HEK293 (cell line): ENCODE results near the gene ATP5PB.
A peak's percentile ranks its signal among the peaks of the same experiment; 100 is the strongest.

ENCODE experiments used
- CTCF ChIA-PET: fragments of 350-600 bp; formaldehyde crosslinking; extraction: SDS; loops from one replicate; lab custom pipeline; 2021; ENCODE audit warnings: antibody characterized with exemption; lab: Yijun Ruan, JAX
- POLR2A ChIA-PET: fragments of 300-600 bp; formaldehyde crosslinking; extraction: SDS; loops from one replicate; lab custom pipeline; 2020; ENCODE audit warnings: antibody characterized with exemption, inconsistent platforms; lab: Yijun Ruan, JAX
- H3K27ac ChIP-seq: fragments of 200-500 bp; sonication (Bioruptor generic); 2 replicates; pipeline ENCODE4 v1.5.1; 2014; ENCODE audit warnings: low read depth, low read length, control low read depth, inconsistent platforms; ENCODE audit errors: extremely low read depth
- H3K36me3 ChIP-seq, 2 experiments: fragments of 200-500 bp in 1 of 2; sonication (Bioruptor generic) in 1 of 2; 1 replicate in 1 of 2; 2 replicates in 1 of 2; pipeline ENCODE4 v1.5.1; 2014 to 2017; ENCODE audit warnings: inconsistent platforms in 2 of 2, low read length in 2 of 2; ENCODE audit not compliant: control insufficient read depth in 2 of 2, insufficient read depth in 1 of 2
- H3K4me1 ChIP-seq: fragments of 200-500 bp; sonication (Bioruptor generic); 2 replicates; pipeline ENCODE4 v1.5.1; 2014; ENCODE audit warnings: mild to moderate bottlenecking, low read length, inconsistent platforms; ENCODE audit not compliant: control insufficient read depth, insufficient read depth
- H3K4me3 ChIP-seq: 2 replicates; pipeline ENCODE4 v1.5.1; 2011; ENCODE audit warnings: low read depth, mild to moderate bottlenecking, control low read depth, low read length, moderate library complexity
- H3K9me3 ChIP-seq: fragments of 200-500 bp; sonication (Bioruptor generic); 2 replicates; pipeline ENCODE4 v1.5.1; 2014; ENCODE audit warnings: low read depth, low read length, inconsistent platforms; ENCODE audit not compliant: control insufficient read depth, insufficient read depth
- BCL11B ChIP-seq: fragments of 450-650 bp; formaldehyde crosslinking; IDR thresholded peaks from 2 replicates; pipeline ENCODE4 v1.5.1; 2016; ENCODE audit warnings: low read depth, missing biosample characterization, missing genetic modification characterization
- GLIS1 ChIP-seq: fragments of 450-650 bp; formaldehyde crosslinking; IDR thresholded peaks from 2 replicates; pipeline ENCODE4 v1.5.1; 2016; ENCODE audit warnings: missing biosample characterization, missing genetic modification characterization
- GLIS2 ChIP-seq: fragments of 450-650 bp; formaldehyde crosslinking; IDR thresholded peaks from 2 replicates; pipeline ENCODE4 v1.5.1; 2016; ENCODE audit warnings: missing biosample characterization, missing genetic modification characterization
- KLF7 ChIP-seq: fragments of 450-650 bp; formaldehyde crosslinking; IDR thresholded peaks from 2 replicates; pipeline ENCODE4 v1.5.1; 2016; ENCODE audit warnings: missing biosample characterization, missing genetic modification characterization, borderline replicate concordance
- MEIS1 ChIP-seq: sonication (generic); formaldehyde crosslinking; IDR thresholded peaks from 2 replicates; pipeline ENCODE4 v1.8.1; 2022; ENCODE audit warnings: missing genetic modification reagents, mild to moderate bottlenecking, borderline replicate concordance
- OVOL3 ChIP-seq: fragments of 450-650 bp; formaldehyde crosslinking; IDR thresholded peaks from 2 replicates; pipeline ENCODE4 v1.5.1; 2016; ENCODE audit warnings: missing biosample characterization, missing genetic modification characterization
- REPIN1 ChIP-seq: fragments of 450-650 bp; formaldehyde crosslinking; IDR thresholded peaks from 2 replicates; pipeline ENCODE4 v1.5.1; 2017; ENCODE audit warnings: missing biosample characterization, missing genetic modification characterization, low read depth
- SP7 ChIP-seq: fragments of 450-650 bp; formaldehyde crosslinking; IDR thresholded peaks from 2 replicates; pipeline ENCODE4 v1.5.1; 2016; ENCODE audit warnings: missing biosample characterization, missing genetic modification characterization
- TCF7L2 ChIP-seq: IDR thresholded peaks from 2 replicates; pipeline ENCODE4 v1.6.1; 2011; ENCODE audit warnings: low read depth, mild to moderate bottlenecking, inconsistent platforms, low read length, moderate library complexity, borderline replicate concordance
- ZBTB48 ChIP-seq: fragments of 450-650 bp; formaldehyde crosslinking; IDR thresholded peaks from 2 replicates; pipeline ENCODE4 v1.5.1; 2016; ENCODE audit warnings: missing biosample characterization, missing genetic modification characterization
- ZEB2 ChIP-seq: fragments of 450-650 bp; formaldehyde crosslinking; IDR thresholded peaks from 2 replicates; pipeline ENCODE4 v1.5.1; 2016; ENCODE audit warnings: missing biosample characterization, missing genetic modification characterization
- ZNF121 ChIP-seq: fragments of 450-650 bp; formaldehyde crosslinking; IDR thresholded peaks from 2 replicates; pipeline ENCODE4 v1.5.1; 2016; ENCODE audit warnings: missing biosample characterization, missing genetic modification characterization
- ZNF16 ChIP-seq: fragments of 450-650 bp; formaldehyde crosslinking; IDR thresholded peaks from 2 replicates; pipeline ENCODE4 v1.5.1; 2016; ENCODE audit warnings: low read depth, missing biosample characterization, missing genetic modification characterization
- ZNF341 ChIP-seq: fragments of 450-650 bp; formaldehyde crosslinking; IDR thresholded peaks from 2 replicates; pipeline ENCODE4; 2016; ENCODE audit warnings: low read depth, missing biosample characterization, missing genetic modification characterization
- ZNF404 ChIP-seq: fragments of 450-650 bp; formaldehyde crosslinking; IDR thresholded peaks from 2 replicates; pipeline ENCODE4 v1.5.1; 2017; ENCODE audit warnings: missing biosample characterization, missing genetic modification characterization
- ZNF416 ChIP-seq: fragments of 450-650 bp; formaldehyde crosslinking; IDR thresholded peaks from 2 replicates; pipeline ENCODE4 v1.5.1; 2016; ENCODE audit warnings: missing biosample characterization, missing genetic modification characterization
- ZNF48 ChIP-seq: fragments of 450-650 bp; formaldehyde crosslinking; IDR thresholded peaks from 2 replicates; pipeline ENCODE4 v1.5.1; 2016; ENCODE audit warnings: missing biosample characterization, missing genetic modification characterization
- ZNF561 ChIP-seq: fragments of 450-650 bp; IDR thresholded peaks from 2 replicates; pipeline ENCODE4 v1.5.1; 2018; ENCODE audit warnings: missing biosample characterization, missing genetic modification characterization, borderline replicate concordance
- ZNF654 ChIP-seq: fragments of 450-650 bp; formaldehyde crosslinking; IDR thresholded peaks from 2 replicates; pipeline ENCODE4 v1.5.1; 2016; ENCODE audit warnings: low read depth, missing biosample characterization, missing genetic modification characterization
- ZNF660 ChIP-seq: fragments of 450-650 bp; IDR thresholded peaks from 2 replicates; pipeline ENCODE4 v1.5.1; 2018; ENCODE audit warnings: missing biosample characterization, mild to moderate bottlenecking, missing genetic modification characterization
- ZSCAN30 ChIP-seq: fragments of 450-650 bp; IDR thresholded peaks from 2 replicates; pipeline ENCODE4 v1.5.1; 2018; ENCODE audit warnings: missing biosample characterization, mild to moderate bottlenecking, missing genetic modification characterization, moderate library complexity
- TF ChIP-seq, protein P1 (sequence below): fragments of 450-650 bp; formaldehyde crosslinking; IDR thresholded peaks from 2 replicates; pipeline ENCODE4 v1.5.1; 2016; ENCODE audit warnings: missing biosample characterization, missing genetic modification characterization
- TF ChIP-seq, protein P2 (sequence below): fragments of 450-650 bp; formaldehyde crosslinking; IDR thresholded peaks from 2 replicates; pipeline ENCODE4 v1.5.1; 2016; ENCODE audit warnings: missing biosample characterization, missing genetic modification characterization
- TF ChIP-seq, protein P3 (sequence below): fragments of 450-650 bp; formaldehyde crosslinking; IDR thresholded peaks from 2 replicates; pipeline ENCODE4 v1.5.1; 2016; ENCODE audit warnings: missing biosample characterization, missing genetic modification characterization
- TF ChIP-seq, protein P4 (sequence below): sonication (generic); formaldehyde crosslinking; IDR thresholded peaks from 2 replicates; pipeline ENCODE4 v1.8.1; 2022; ENCODE audit warnings: mild to moderate bottlenecking, moderate library complexity, missing genetic modification reagents
- TF ChIP-seq, protein P5 (sequence below): fragments of 450-650 bp; formaldehyde crosslinking; IDR thresholded peaks from 2 replicates; pipeline ENCODE4 v1.5.1; 2016; ENCODE audit warnings: missing biosample characterization, missing genetic modification characterization

The ATP5PB gene

DNA sequence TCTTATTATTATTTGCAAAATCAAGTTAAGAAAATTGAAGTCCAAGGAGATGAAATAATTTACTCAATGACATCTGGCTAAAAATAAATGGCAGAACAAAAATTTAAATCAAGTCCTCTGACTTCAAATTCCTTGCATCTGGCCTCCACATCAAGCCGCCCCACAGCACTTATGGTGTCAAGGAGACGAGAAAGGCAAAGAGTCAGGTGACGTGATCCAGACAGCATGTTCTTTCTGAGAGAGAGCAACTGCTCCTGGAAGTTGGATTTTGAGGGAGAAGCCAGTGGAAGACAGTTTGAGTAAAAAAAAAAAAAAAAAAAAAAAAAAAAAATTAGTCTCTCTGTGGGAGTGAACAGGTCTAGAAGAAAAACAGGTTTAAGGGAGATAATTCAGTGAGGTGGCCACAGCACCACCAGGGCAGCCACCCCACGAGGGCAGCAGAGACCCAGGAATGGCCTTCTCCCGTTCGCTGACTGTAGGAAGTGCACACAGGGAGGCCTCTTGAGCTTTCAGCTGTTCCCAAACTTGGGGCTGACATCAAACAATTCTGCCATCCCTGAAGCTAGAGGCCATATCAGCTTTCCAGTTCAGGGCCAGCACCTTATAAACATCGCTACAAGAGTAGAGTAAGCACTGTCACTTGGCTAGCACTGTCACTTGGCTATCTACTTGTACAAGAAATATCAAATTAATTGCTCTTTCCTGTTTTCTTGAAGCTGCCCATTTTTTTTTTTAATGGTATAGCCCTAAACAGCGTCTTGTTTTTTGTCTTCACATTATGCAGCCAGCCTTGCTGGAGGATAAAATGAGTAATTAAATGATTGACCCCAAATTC lies 32.3 kb downstream of the ATP5PB start:
- no peak overlapping the region for H3K4me3 ChIP-seq
- no peaks in the 10 kb centered on the region for H3K9me3 ChIP-seq
- no peaks in the 10 kb centered on the region for H3K4me1 ChIP-seq
- POLR2A ChIA-PET: interaction anchor here (1.8 kb wide), 1 partner anchor 258 kb away, joined by 5 read pairs; the partner anchor contains the start of gene INKA2
- no peak overlapping the region for H3K27ac ChIP-seq
- no peaks in the 10 kb centered on the region for H3K36me3 ChIP-seq
- CTCF ChIA-PET: interaction anchor here (0.5 to 2.8 kb wide), 18 partner anchors 9 to 888 kb away, joined by 3 to 23 read pairs (median 4); no protein-coding TSS in a partner anchor
- TF ChIP-seq, protein P1, sequence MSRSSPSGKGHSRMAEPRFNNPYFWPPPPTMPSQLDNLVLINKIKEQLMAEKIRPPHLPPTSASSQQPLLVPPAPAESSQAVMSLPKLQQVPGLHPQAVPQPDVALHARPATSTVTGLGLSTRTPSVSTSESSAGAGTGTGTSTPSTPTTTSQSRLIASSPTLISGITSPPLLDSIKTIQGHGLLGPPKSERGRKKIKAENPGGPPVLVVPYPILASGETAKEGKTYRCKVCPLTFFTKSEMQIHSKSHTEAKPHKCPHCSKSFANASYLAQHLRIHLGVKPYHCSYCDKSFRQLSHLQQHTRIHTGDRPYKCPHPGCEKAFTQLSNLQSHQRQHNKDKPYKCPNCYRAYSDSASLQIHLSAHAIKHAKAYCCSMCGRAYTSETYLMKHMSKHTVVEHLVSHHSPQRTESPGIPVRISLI (tag by site-specific recombination): peak; percentile 93
- no peak for TF ChIP-seq ZNF404
- TF ChIP-seq TCF7L2: peak; percentile 33; the same call in 1 of the 2 replicates
- TF ChIP-seq ZNF660 (tag by site-specific recombination): peak; percentile 61; the same call in 1 of the 2 replicates
- TF ChIP-seq, protein P2, sequence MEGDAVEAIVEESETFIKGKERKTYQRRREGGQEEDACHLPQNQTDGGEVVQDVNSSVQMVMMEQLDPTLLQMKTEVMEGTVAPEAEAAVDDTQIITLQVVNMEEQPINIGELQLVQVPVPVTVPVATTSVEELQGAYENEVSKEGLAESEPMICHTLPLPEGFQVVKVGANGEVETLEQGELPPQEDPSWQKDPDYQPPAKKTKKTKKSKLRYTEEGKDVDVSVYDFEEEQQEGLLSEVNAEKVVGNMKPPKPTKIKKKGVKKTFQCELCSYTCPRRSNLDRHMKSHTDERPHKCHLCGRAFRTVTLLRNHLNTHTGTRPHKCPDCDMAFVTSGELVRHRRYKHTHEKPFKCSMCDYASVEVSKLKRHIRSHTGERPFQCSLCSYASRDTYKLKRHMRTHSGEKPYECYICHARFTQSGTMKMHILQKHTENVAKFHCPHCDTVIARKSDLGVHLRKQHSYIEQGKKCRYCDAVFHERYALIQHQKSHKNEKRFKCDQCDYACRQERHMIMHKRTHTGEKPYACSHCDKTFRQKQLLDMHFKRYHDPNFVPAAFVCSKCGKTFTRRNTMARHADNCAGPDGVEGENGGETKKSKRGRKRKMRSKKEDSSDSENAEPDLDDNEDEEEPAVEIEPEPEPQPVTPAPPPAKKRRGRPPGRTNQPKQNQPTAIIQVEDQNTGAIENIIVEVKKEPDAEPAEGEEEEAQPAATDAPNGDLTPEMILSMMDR (tag by site-specific recombination): peak; percentile 92
- TF ChIP-seq, protein P3, sequence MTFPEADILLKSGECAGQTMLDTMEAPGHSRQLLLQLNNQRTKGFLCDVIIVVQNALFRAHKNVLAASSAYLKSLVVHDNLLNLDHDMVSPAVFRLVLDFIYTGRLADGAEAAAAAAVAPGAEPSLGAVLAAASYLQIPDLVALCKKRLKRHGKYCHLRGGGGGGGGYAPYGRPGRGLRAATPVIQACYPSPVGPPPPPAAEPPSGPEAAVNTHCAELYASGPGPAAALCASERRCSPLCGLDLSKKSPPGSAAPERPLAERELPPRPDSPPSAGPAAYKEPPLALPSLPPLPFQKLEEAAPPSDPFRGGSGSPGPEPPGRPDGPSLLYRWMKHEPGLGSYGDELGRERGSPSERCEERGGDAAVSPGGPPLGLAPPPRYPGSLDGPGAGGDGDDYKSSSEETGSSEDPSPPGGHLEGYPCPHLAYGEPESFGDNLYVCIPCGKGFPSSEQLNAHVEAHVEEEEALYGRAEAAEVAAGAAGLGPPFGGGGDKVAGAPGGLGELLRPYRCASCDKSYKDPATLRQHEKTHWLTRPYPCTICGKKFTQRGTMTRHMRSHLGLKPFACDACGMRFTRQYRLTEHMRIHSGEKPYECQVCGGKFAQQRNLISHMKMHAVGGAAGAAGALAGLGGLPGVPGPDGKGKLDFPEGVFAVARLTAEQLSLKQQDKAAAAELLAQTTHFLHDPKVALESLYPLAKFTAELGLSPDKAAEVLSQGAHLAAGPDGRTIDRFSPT (tag by site-specific recombination): no peak
- no peak for TF ChIP-seq ZNF16
- no peak for TF ChIP-seq SP7
- TF ChIP-seq ZNF561: peak; percentile 40; the same call in 1 of the 2 replicates
- TF ChIP-seq ZNF416 (tag by site-specific recombination): no peak
- no peak for TF ChIP-seq OVOL3
- TF ChIP-seq ZSCAN30 (tag by site-specific recombination): 0 out of 2 replicates have a peak, but pooled peaks have one; percentile 15
- 0 out of 2 replicates have a peak, but pooled peaks have one; percentile 9 for TF ChIP-seq ZNF341
- TF ChIP-seq GLIS1 (tag by site-specific recombination): peak; percentile 80
- TF ChIP-seq ZNF654 (tag by site-specific recombination): peak; percentile 73
- TF ChIP-seq MEIS1 (CRISPR knock-in tag): no peak
- TF ChIP-seq REPIN1 (tag by site-specific recombination): no peak
- no peak for TF ChIP-seq ZNF48
- TF ChIP-seq ZBTB48 (tag by site-specific recombination): peak; percentile 36; the same call in 1 of the 2 replicates
- 0 out of 2 replicates have a peak, but pooled peaks have one; percentile 36 for TF ChIP-seq GLIS2 (tag by site-specific recombination)
- TF ChIP-seq BCL11B (tag by site-specific recombination): no peak
- TF ChIP-seq ZNF121 (tag by site-specific recombination): no peak
- TF ChIP-seq KLF7 (tag by site-specific recombination): no peak
- TF ChIP-seq, protein P4, sequence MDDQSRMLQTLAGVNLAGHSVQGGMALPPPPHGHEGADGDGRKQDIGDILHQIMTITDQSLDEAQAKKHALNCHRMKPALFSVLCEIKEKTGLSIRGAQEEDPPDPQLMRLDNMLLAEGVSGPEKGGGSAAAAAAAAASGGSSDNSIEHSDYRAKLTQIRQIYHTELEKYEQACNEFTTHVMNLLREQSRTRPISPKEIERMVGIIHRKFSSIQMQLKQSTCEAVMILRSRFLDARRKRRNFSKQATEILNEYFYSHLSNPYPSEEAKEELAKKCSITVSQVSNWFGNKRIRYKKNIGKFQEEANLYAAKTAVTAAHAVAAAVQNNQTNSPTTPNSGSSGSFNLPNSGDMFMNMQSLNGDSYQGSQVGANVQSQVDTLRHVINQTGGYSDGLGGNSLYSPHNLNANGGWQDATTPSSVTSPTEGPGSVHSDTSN (CRISPR knock-in tag): no peak
- TF ChIP-seq, protein P5, sequence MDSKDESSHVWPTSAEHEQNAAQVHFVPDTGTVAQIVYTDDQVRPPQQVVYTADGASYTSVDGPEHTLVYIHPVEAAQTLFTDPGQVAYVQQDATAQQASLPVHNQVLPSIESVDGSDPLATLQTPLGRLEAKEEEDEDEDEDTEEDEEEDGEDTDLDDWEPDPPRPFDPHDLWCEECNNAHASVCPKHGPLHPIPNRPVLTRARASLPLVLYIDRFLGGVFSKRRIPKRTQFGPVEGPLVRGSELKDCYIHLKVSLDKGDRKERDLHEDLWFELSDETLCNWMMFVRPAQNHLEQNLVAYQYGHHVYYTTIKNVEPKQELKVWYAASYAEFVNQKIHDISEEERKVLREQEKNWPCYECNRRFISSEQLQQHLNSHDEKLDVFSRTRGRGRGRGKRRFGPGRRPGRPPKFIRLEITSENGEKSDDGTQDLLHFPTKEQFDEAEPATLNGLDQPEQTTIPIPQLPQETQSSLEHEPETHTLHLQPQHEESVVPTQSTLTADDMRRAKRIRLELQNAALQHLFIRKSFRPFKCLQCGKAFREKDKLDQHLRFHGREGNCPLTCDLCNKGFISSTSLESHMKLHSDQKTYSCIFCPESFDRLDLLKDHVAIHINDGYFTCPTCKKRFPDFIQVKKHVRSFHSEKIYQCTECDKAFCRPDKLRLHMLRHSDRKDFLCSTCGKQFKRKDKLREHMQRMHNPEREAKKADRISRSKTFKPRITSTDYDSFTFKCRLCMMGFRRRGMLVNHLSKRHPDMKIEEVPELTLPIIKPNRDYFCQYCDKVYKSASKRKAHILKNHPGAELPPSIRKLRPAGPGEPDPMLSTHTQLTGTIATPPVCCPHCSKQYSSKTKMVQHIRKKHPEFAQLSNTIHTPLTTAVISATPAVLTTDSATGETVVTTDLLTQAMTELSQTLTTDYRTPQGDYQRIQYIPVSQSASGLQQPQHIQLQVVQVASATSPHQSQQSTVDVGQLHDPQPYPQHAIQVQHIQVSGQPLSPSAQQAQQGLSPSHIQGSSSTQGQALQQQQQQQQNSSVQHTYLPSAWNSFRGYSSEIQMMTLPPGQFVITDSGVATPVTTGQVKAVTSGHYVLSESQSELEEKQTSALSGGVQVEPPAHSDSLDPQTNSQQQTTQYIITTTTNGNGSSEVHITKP (tag by site-specific recombination): peak; percentile 46; the same call in 1 of the 2 replicates
- no peak for TF ChIP-seq ZEB2
- TF ChIP-seq, all 188 proteins: peak for 12
